Measurements from ENCODE around the gene PTPRD. TPM values are rescaled to one million over a fixed set of nuclear protein-coding genes. Genes with fewer than 3 reads are reported as not detected.

Gene PTPRD
- total and polyA plus RNA-seq, 2 donors: 2.2 to 13.5 TPM

- no peaks in the 10 kb centered on the region for H3K36me3 ChIP-seq (ENCODE audit: control insufficient read depth in 2 of 2, insufficient read depth in 2 of 2, low read length in 1 of 2)
- H3K4me1 ChIP-seq (ENCODE audit: control insufficient read depth in 2 of 2, insufficient read depth in 2 of 2, low read length in 2 of 2): no peaks in the 10 kb centered on the region
- H3K4me3 ChIP-seq (ENCODE audit: low read length in 2 of 2): no peak overlapping the region
- H3K27me3 ChIP-seq (ENCODE audit: control insufficient read depth in 2 of 2, insufficient read depth in 1 of 2, low read length in 1 of 2): no peaks in the 10 kb centered on the region
- 95% methylated on average over 1 of the region's 1 CpG for WGBS
- no peaks in the 10 kb centered on the region for H3K9me3 ChIP-seq (ENCODE audit: control insufficient read depth in 2 of 2, insufficient read depth in 1 of 2, low read length in 1 of 2)
- DNase-seq (ENCODE audit: low read depth in 6 of 9, low spot score in 9 of 9): no peak
- H3K27ac ChIP-seq (ENCODE audit: low read depth in 1 of 2, low read length in 1 of 2): no peak overlapping the region
Measured at GRCh38 chr9:9913276-9913832, 699.4 kb downstream of the PTPRD start.

GRCh38 chr9:9912459-9912858 lies 700.3 kb downstream of the PTPRD start:
- 8% methylated on average over 2 of the region's 2 CpGs for WGBS

GRCh38 chr9:9905736-9906135 lies 707.1 kb downstream of the PTPRD start:
- no peaks in the 10 kb centered on the region for H3K27me3 ChIP-seq (ENCODE audit: control insufficient read depth in 2 of 2, insufficient read depth in 1 of 2, low read length in 1 of 2)
- no peak overlapping the region for H3K27ac ChIP-seq (ENCODE audit: low read depth in 1 of 2, low read length in 1 of 2)
- H3K36me3 ChIP-seq (ENCODE audit: control insufficient read depth in 2 of 2, insufficient read depth in 2 of 2, low read length in 1 of 2): no peaks in the 10 kb centered on the region
- 79% methylated on average over 3 of the region's 3 CpGs for WGBS
- no peak for DNase-seq (ENCODE audit: low read depth in 6 of 9, low spot score in 9 of 9)
- no peaks in the 10 kb centered on the region for H3K4me1 ChIP-seq (ENCODE audit: control insufficient read depth in 2 of 2, insufficient read depth in 2 of 2, low read length in 2 of 2)
- no peaks in the 10 kb centered on the region for H3K9me3 ChIP-seq (ENCODE audit: control insufficient read depth in 2 of 2, insufficient read depth in 1 of 2, low read length in 1 of 2)
- no peak overlapping the region for H3K4me3 ChIP-seq (ENCODE audit: low read length in 2 of 2)

More at GRCh38 chr9:9912459-9912858, 700.3 kb downstream of the PTPRD start:
- Histone ChIP-seq H3K27me3 (ENCODE audit: control insufficient read depth in 2 of 2, insufficient read depth in 1 of 2, low read length in 1 of 2) (no peaks in the 10 kb centered on the region), H3K4me3 (ENCODE audit: low read length in 2 of 2) (no peak overlapping the region), H3K9me3 (ENCODE audit: control insufficient read depth in 2 of 2, insufficient read depth in 1 of 2, low read length in 1 of 2) (no peaks in the 10 kb centered on the region), H3K4me1 (ENCODE audit: control insufficient read depth in 2 of 2, insufficient read depth in 2 of 2, low read length in 2 of 2) (no peaks in the 10 kb centered on the region), H3K27ac (ENCODE audit: low read depth in 1 of 2, low read length in 1 of 2) (no peak overlapping the region), H3K36me3 (ENCODE audit: control insufficient read depth in 2 of 2, insufficient read depth in 2 of 2, low read length in 1 of 2) (no peaks in the 10 kb centered on the region)
- DNase-seq (ENCODE audit: low read depth in 6 of 9, low spot score in 9 of 9): peak in 5 of 9 donors; percentile 3 to 29 (median 13)

DNA sequence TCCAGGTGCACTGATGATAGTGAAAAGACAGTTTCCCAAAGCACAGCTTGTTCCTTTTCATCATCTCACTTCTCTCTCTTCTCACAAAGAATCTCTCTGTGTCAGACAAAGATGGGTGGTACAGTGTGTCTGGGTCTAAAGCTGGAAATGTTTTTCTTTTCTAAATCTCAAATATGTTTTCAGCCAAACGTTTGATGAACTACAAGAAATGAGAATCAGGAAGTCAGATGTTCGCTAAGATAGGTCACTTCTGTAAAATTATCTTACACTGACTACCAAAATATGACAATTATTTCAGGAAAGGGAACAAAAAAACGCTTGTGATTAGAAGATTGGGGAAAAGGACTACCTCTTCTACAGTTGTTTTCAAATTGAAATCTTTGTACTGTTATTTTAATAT lies 708.8 kb downstream of the PTPRD start:
- Histone ChIP-seq H3K27ac (ENCODE audit: low read depth in 1 of 2, low read length in 1 of 2) (no peak overlapping the region), H3K4me3 (ENCODE audit: low read length in 2 of 2) (no peak overlapping the region), H3K9me3 (ENCODE audit: control insufficient read depth in 2 of 2, insufficient read depth in 1 of 2, low read length in 1 of 2) (no peaks in the 10 kb centered on the region), H3K36me3 (ENCODE audit: control insufficient read depth in 2 of 2, insufficient read depth in 2 of 2, low read length in 1 of 2) (no peaks in the 10 kb centered on the region), H3K27me3 (ENCODE audit: control insufficient read depth in 2 of 2, insufficient read depth in 1 of 2, low read length in 1 of 2) (no peaks in the 10 kb centered on the region), H3K4me1 (ENCODE audit: control insufficient read depth in 2 of 2, insufficient read depth in 2 of 2, low read length in 2 of 2) (no peaks in the 10 kb centered on the region)
- peak in 1 of 9 donors; percentile 20 for DNase-seq (ENCODE audit: low read depth in 6 of 9, low spot score in 9 of 9)
- WGBS: 5% methylated on average over 3 of the region's 3 CpGs

DNA sequence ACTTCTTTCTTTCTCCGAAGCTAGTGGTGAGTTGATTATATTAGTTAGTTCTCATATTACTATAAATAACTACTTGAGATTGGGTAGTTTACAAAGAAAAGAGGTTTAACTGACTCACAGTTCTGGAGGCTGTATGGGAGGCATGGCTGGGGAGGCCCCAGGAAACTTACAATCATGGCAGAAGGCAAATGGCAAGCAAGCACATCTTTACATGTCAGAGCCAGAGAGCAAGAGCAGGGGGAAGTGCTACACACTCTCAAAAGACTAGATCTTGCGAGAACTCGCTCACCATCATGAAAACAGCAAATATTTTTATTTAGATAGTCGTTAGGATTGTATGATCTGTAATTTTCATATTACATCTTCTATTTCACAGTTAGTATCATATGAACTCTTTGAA lies 711.2 kb downstream of the PTPRD start:
- Histone ChIP-seq H3K27ac (ENCODE audit: low read depth in 1 of 2, low read length in 1 of 2) (no peak overlapping the region), H3K4me3 (ENCODE audit: low read length in 2 of 2) (no peak overlapping the region), H3K4me1 (ENCODE audit: control insufficient read depth in 2 of 2, insufficient read depth in 2 of 2, low read length in 2 of 2) (no peaks in the 10 kb centered on the region), H3K27me3 (ENCODE audit: control insufficient read depth in 2 of 2, insufficient read depth in 1 of 2, low read length in 1 of 2) (no peaks in the 10 kb centered on the region), H3K9me3 (ENCODE audit: control insufficient read depth in 2 of 2, insufficient read depth in 1 of 2, low read length in 1 of 2) (no peaks in the 10 kb centered on the region), H3K36me3 (ENCODE audit: control insufficient read depth in 2 of 2, insufficient read depth in 2 of 2, low read length in 1 of 2) (no peaks in the 10 kb centered on the region)
- WGBS: 72% methylated on average over 4 of the region's 4 CpGs
- no peak for DNase-seq (ENCODE audit: low read depth in 6 of 9, low spot score in 9 of 9)

DNA sequence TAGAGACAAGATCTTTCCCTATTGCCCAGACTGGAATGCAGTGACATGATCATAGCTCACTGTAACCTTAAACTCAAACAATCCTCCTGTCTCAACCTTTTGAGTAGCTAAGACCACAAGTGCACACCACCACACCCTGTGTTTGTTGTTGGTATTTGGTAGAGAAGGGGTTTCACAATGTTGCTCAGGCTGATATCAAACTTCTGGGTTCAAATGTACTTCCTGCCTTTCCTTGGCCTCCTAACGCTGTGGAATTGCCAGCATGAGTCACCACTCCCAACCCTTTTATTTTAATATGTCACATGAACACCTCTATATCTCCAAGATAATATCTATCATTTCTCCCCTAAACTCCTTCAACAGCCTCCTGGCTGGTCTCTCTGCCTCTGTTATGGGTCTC lies 719.0 kb downstream of the PTPRD start:
- H3K27ac ChIP-seq (ENCODE audit: low read depth in 1 of 2, low read length in 1 of 2): no peak overlapping the region
- DNase-seq (ENCODE audit: low read depth in 6 of 9, low spot score in 9 of 9): no peak
- H3K36me3 ChIP-seq (ENCODE audit: control insufficient read depth in 2 of 2, insufficient read depth in 2 of 2, low read length in 1 of 2): no peaks in the 10 kb centered on the region
- 83% methylated on average over 1 of the region's 1 CpG for WGBS
- H3K9me3 ChIP-seq (ENCODE audit: control insufficient read depth in 2 of 2, insufficient read depth in 1 of 2, low read length in 1 of 2): no peaks in the 10 kb centered on the region
- no peaks in the 10 kb centered on the region for H3K4me1 ChIP-seq (ENCODE audit: control insufficient read depth in 2 of 2, insufficient read depth in 2 of 2, low read length in 2 of 2)
- H3K4me3 ChIP-seq (ENCODE audit: low read length in 2 of 2): no peak overlapping the region
- H3K27me3 ChIP-seq (ENCODE audit: control insufficient read depth in 2 of 2, insufficient read depth in 1 of 2, low read length in 1 of 2): no peaks in the 10 kb centered on the region

- H3K27ac ChIP-seq (ENCODE audit: low read depth in 1 of 2, low read length in 1 of 2): no peak overlapping the region
- H3K4me3 ChIP-seq (ENCODE audit: low read length in 2 of 2): no peak overlapping the region
- H3K27me3 ChIP-seq (ENCODE audit: control insufficient read depth in 2 of 2, insufficient read depth in 1 of 2, low read length in 1 of 2): no peaks in the 10 kb centered on the region
- H3K36me3 ChIP-seq (ENCODE audit: control insufficient read depth in 2 of 2, insufficient read depth in 2 of 2, low read length in 1 of 2): no peaks in the 10 kb centered on the region
- DNase-seq (ENCODE audit: low read depth in 6 of 9, low spot score in 9 of 9): no peak
- H3K9me3 ChIP-seq (ENCODE audit: control insufficient read depth in 2 of 2, insufficient read depth in 1 of 2, low read length in 1 of 2): no peaks in the 10 kb centered on the region
- H3K4me1 ChIP-seq (ENCODE audit: control insufficient read depth in 2 of 2, insufficient read depth in 2 of 2, low read length in 2 of 2): no peaks in the 10 kb centered on the region
- WGBS: 95% methylated on average over 3 of the region's 3 CpGs
Measured at GRCh38 chr9:9892217-9892616, 720.6 kb downstream of the PTPRD start.

DNA sequence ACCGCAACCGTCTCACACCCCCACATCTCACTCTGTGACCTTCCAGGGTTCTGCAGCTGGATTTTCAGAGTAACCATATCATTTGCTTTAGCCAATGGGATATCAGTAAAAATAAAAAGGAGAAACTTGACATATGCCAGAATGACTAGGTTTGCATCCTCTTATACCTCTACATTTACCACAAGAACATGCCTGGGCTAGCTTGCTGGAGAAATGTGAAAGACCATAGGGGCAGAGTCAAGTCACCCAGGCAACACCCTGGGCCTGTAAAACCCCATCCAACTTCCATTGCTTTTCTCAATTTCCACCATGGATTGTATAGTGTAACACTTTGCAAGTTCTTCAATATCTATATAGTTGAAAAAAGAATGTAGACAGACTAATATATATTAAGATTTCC lies 731.1 kb downstream of the PTPRD start:
- no peaks in the 10 kb centered on the region for H3K36me3 ChIP-seq (ENCODE audit: control insufficient read depth in 2 of 2, insufficient read depth in 2 of 2, low read length in 1 of 2)
- H3K4me3 ChIP-seq (ENCODE audit: low read length in 2 of 2): no peak overlapping the region
- WGBS: 96% methylated on average over 2 of the region's 2 CpGs
- H3K4me1 ChIP-seq (ENCODE audit: control insufficient read depth in 2 of 2, insufficient read depth in 2 of 2, low read length in 2 of 2): peaks cover 2 to 4% of the 10 kb centered on the region in 2 donors
- H3K9me3 ChIP-seq (ENCODE audit: control insufficient read depth in 2 of 2, insufficient read depth in 1 of 2, low read length in 1 of 2): no peaks in the 10 kb centered on the region
- H3K27me3 ChIP-seq (ENCODE audit: control insufficient read depth in 2 of 2, insufficient read depth in 1 of 2, low read length in 1 of 2): no peaks in the 10 kb centered on the region
- H3K27ac ChIP-seq (ENCODE audit: low read depth in 1 of 2, low read length in 1 of 2): no peak overlapping the region
- DNase-seq (ENCODE audit: low read depth in 6 of 9, low spot score in 9 of 9): no peak

DNA sequence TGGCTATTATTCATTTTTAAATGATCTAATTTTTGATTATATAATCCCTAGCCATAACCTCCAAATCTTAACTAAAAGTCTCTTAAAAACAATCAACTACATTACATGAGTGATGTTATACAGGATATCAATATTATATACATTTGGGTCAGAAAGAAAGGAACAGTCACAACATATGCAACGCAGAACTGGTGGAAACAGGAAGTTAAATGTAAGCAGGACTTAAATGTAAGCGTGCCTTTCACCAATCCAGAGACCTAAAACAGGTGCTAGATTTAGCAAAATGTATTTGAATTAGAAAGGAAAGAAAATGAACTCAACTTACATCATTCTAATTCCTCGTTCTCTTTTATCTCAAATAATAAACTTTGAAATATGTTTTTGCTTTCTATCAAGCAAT lies 738.5 kb downstream of the PTPRD start:
- Histone ChIP-seq H3K27me3 (ENCODE audit: control insufficient read depth in 2 of 2, insufficient read depth in 1 of 2, low read length in 1 of 2) (no peaks in the 10 kb centered on the region), H3K4me1 (ENCODE audit: control insufficient read depth in 2 of 2, insufficient read depth in 2 of 2, low read length in 2 of 2) (no peaks in the 10 kb centered on the region), H3K9me3 (ENCODE audit: control insufficient read depth in 2 of 2, insufficient read depth in 1 of 2, low read length in 1 of 2) (no peaks in the 10 kb centered on the region), H3K27ac (ENCODE audit: low read depth in 1 of 2, low read length in 1 of 2) (no peak overlapping the region), H3K4me3 (ENCODE audit: low read length in 2 of 2) (no peak overlapping the region), H3K36me3 (ENCODE audit: control insufficient read depth in 2 of 2, insufficient read depth in 2 of 2, low read length in 1 of 2) (no peaks in the 10 kb centered on the region)
- DNase-seq (ENCODE audit: low read depth in 6 of 9, low spot score in 9 of 9): peak in 2 of 9 donors; percentile 12 to 34
- WGBS: 22% methylated on average over 3 of the region's 3 CpGs

All from thymus (tissue), 11 donors.